Measurements from ENCODE around the gene PKLR.

Gene PKLR

GRCh38 chr1:155282488-155283091 is 18.6 kb downstream of the PKLR start:
- FAIRE-seq = no peak

- FAIRE-seq = no peak
Measured at GRCh38 chr1:155279268-155279667, 22.0 kb downstream of the PKLR start.

GRCh38 chr1:155278689-155279160 is 22.5 kb downstream of the PKLR start:
- FAIRE-seq = no peak

GRCh38 chr1:155277902-155278688 is 23.1 kb downstream of the PKLR start:
- no peak for FAIRE-seq

- no peak for FAIRE-seq
Measured at GRCh38 chr1:155277070-155277901, 24.0 kb downstream of the PKLR start, which contains the start of gene HCN3. Gene HCN3 (plus strand): TSS chr1:155277463. CDS start chr1:155277591, 128 bp downstream.

- peak; percentile 6 for FAIRE-seq
Measured at GRCh38 chr1:155273343-155274245, 27.6 kb downstream of the PKLR start, which contains the start of gene CLK2. Gene CLK2 (minus strand): TSS chr1:155273504. CDS start chr1:155270977, 2,527 bp downstream.

- no peak for FAIRE-seq
Measured at GRCh38 chr1:155272466-155273342, 28.5 kb downstream of the PKLR start.

GRCh38 chr1:155269381-155269780 is 31.9 kb downstream of the PKLR start:
- FAIRE-seq = no peak

GRCh38 chr1:155268630-155269029 is 32.6 kb downstream of the PKLR start:
- no peak for FAIRE-seq

GRCh38 chr1:155267373-155267772 is 33.9 kb downstream of the PKLR start:
- no peak for FAIRE-seq

- FAIRE-seq = no peak
Measured at GRCh38 chr1:155266553-155266952, 34.7 kb downstream of the PKLR start.

GRCh38 chr1:155263067-155263466 is 38.2 kb downstream of the PKLR start:
- FAIRE-seq = no peak

- peak; percentile 94 for FAIRE-seq
Measured at GRCh38 chr1:155261852-155262673, 39.2 kb downstream of the PKLR start, which contains the start of gene SCAMP3. Gene SCAMP3 (minus strand): TSS chr1:155262360. CDS start chr1:155262151, 209 bp downstream.

GRCh38 chr1:155261493-155261851 is 39.8 kb downstream of the PKLR start:
- FAIRE-seq = no peak

- FAIRE-seq = no peak
Measured at GRCh38 chr1:155260276-155260675, 41.0 kb downstream of the PKLR start.

- FAIRE-seq = no peak
Measured at GRCh38 chr1:155256058-155256852, 45.0 kb downstream of the PKLR start.

- FAIRE-seq = no peak
Measured at GRCh38 chr1:155255243-155256007, 45.8 kb downstream of the PKLR start, which contains the start of gene ENTREP3. Gene ENTREP3 (minus strand): TSS chr1:155255483. CDS start chr1:155254877, 606 bp downstream.

GRCh38 chr1:155254714-155255242 is 46.5 kb downstream of the PKLR start:
- no peak for FAIRE-seq
